GM12878 (cell line): ENCODE data around the gene PPT1.

Experiments used
- ATF7 ChIP-seq: fragments of 450-650 bp; IDR thresholded peaks from 2 replicates; pipeline ENCODE4 v1.6.1; 2016; ENCODE audit warnings: low read depth, mild to moderate bottlenecking
- CREM ChIP-seq: IDR thresholded peaks from 2 replicates; pipeline ENCODE4 v1.6.1; 2014; ENCODE audit warnings: antibody characterized with exemption, low read depth
- EGR1 ChIP-seq, 2 experiments: IDR thresholded peaks; 1 replicate in 1 of 2; 2 replicates in 1 of 2; pipeline ENCODE4 v1.6.1; 2011 to 2012; ENCODE audit warnings: low read depth in 2 of 2, low read length in 2 of 2, borderline replicate concordance in 1 of 2, mild to moderate bottlenecking in 1 of 2, moderate library complexity in 1 of 2
- FOXM1 ChIP-seq: IDR thresholded peaks from 2 replicates; pipeline ENCODE4 v1.6.1; 2012; ENCODE audit warnings: low read depth, mild to moderate bottlenecking, inconsistent platforms, low read length, moderate library complexity
- PML ChIP-seq: IDR thresholded peaks from 2 replicates; pipeline ENCODE4 v1.6.1; 2012; ENCODE audit warnings: low read length, inconsistent platforms
- POLR2A ChIP-seq: IDR thresholded peaks from 2 replicates; pipeline ENCODE4 v1.6.1; 2011; ENCODE audit warnings: low read depth, mild to moderate bottlenecking, low read length
- TAF1 ChIP-seq: IDR thresholded peaks from 2 replicates; pipeline ENCODE4 v1.6.1; 2011; ENCODE audit warnings: mild to moderate bottlenecking, low read depth, low read length, borderline replicate concordance
- TF ChIP-seq, protein P1 (sequence below): IDR thresholded peaks from 2 replicates; pipeline ENCODE4 v1.6.1; 2011; ENCODE audit warnings: borderline replicate concordance, low read depth, mild to moderate bottlenecking, moderate library complexity, mixed read lengths, low read length; ENCODE audit not compliant: insufficient read depth; ENCODE audit errors: extremely low read length
- TF ChIP-seq, protein P2 (sequence below), 3 experiments: IDR thresholded peaks in 2 of 3; conservative IDR thresholded peaks in 1 of 3; 2 replicates each; pipeline ENCODE4 v1.5.1; 2011; ENCODE audit warnings: low read depth in 3 of 3, low read length in 3 of 3, mild to moderate bottlenecking in 3 of 3, control low read depth in 2 of 3, moderate library complexity in 2 of 3, inconsistent platforms in 1 of 3, mixed read lengths in 1 of 3; ENCODE audit not compliant: control insufficient read depth in 2 of 3, insufficient read depth in 1 of 3; ENCODE audit errors: extremely low read depth in 1 of 3
- TF ChIP-seq, protein P3 (sequence below): fragments of 450-650 bp; formaldehyde crosslinking; IDR thresholded peaks from 2 replicates; pipeline ENCODE4 v1.5.0; 2022; ENCODE audit warnings: mild to moderate bottlenecking, missing genetic modification characterization
- TF ChIP-seq, protein P4 (sequence below): IDR thresholded peaks from 2 replicates; pipeline ENCODE4 v1.6.1; 2012; ENCODE audit warnings: improper control_type of control experiment, low read depth, low read length; ENCODE audit not compliant: insufficient replicate concordance
- TF ChIP-seq, protein P5 (sequence below): IDR thresholded peaks from 2 replicates; pipeline ENCODE4 v1.6.1; 2011; ENCODE audit warnings: mild to moderate bottlenecking, low read depth, low read length, moderate library complexity; ENCODE audit not compliant: insufficient replicate concordance
- TF ChIP-seq, protein P6 (sequence below): fragments of 450-650 bp; IDR thresholded peaks from 2 replicates; pipeline ENCODE4 v1.6.1; 2017; ENCODE audit warnings: mild to moderate bottlenecking, low read depth, inconsistent platforms; ENCODE audit not compliant: poor library complexity, severe bottlenecking
- TF ChIP-seq, protein P7 (sequence below): IDR thresholded peaks from 2 replicates; pipeline ENCODE4 v1.6.1; 2012; ENCODE audit warnings: low read depth, low read length, improper control_type of control experiment

DNA sequence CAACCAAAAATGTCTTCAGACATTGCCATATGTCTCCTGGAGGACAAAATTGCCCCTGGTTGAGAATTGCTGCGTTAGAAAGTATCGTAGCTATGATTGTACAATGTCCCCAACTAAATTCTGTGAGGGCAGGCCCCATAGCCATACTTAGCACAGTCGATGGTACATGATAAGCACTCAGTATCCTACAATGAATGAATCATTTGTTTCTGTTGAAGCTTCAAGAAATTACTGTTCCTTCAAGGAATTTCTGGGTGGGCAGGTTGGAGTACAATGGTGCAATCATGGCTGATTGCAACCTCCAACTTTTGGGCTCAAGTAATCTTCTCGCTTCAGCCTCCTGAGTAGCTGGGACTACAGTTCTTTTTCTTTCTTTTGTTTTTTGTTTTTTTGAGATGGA, 51.9 kb downstream of the PPT1 start:
- TF ChIP-seq EGR1 (IDR thresholded peaks at IDR 0.05; ENCODE audit: borderline replicate concordance in 1 of 2, low read depth in 2 of 2, low read length in 2 of 2): no peak
- TF ChIP-seq, protein P1, sequence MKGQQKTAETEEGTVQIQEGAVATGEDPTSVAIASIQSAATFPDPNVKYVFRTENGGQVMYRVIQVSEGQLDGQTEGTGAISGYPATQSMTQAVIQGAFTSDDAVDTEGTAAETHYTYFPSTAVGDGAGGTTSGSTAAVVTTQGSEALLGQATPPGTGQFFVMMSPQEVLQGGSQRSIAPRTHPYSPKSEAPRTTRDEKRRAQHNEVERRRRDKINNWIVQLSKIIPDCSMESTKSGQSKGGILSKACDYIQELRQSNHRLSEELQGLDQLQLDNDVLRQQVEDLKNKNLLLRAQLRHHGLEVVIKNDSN: no peak
- TF ChIP-seq, protein P2, sequence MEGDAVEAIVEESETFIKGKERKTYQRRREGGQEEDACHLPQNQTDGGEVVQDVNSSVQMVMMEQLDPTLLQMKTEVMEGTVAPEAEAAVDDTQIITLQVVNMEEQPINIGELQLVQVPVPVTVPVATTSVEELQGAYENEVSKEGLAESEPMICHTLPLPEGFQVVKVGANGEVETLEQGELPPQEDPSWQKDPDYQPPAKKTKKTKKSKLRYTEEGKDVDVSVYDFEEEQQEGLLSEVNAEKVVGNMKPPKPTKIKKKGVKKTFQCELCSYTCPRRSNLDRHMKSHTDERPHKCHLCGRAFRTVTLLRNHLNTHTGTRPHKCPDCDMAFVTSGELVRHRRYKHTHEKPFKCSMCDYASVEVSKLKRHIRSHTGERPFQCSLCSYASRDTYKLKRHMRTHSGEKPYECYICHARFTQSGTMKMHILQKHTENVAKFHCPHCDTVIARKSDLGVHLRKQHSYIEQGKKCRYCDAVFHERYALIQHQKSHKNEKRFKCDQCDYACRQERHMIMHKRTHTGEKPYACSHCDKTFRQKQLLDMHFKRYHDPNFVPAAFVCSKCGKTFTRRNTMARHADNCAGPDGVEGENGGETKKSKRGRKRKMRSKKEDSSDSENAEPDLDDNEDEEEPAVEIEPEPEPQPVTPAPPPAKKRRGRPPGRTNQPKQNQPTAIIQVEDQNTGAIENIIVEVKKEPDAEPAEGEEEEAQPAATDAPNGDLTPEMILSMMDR (IDR thresholded peaks at IDR 0.05 in 2 of 3, conservative IDR thresholded peaks at IDR 0.05 in 1 of 3; ENCODE audit: control insufficient read depth in 2 of 3, extremely low read depth in 1 of 3, insufficient read depth in 1 of 3, low read depth in 3 of 3, low read length in 3 of 3): no peak
- no peak for TF ChIP-seq ATF7
- TF ChIP-seq, protein P3, sequence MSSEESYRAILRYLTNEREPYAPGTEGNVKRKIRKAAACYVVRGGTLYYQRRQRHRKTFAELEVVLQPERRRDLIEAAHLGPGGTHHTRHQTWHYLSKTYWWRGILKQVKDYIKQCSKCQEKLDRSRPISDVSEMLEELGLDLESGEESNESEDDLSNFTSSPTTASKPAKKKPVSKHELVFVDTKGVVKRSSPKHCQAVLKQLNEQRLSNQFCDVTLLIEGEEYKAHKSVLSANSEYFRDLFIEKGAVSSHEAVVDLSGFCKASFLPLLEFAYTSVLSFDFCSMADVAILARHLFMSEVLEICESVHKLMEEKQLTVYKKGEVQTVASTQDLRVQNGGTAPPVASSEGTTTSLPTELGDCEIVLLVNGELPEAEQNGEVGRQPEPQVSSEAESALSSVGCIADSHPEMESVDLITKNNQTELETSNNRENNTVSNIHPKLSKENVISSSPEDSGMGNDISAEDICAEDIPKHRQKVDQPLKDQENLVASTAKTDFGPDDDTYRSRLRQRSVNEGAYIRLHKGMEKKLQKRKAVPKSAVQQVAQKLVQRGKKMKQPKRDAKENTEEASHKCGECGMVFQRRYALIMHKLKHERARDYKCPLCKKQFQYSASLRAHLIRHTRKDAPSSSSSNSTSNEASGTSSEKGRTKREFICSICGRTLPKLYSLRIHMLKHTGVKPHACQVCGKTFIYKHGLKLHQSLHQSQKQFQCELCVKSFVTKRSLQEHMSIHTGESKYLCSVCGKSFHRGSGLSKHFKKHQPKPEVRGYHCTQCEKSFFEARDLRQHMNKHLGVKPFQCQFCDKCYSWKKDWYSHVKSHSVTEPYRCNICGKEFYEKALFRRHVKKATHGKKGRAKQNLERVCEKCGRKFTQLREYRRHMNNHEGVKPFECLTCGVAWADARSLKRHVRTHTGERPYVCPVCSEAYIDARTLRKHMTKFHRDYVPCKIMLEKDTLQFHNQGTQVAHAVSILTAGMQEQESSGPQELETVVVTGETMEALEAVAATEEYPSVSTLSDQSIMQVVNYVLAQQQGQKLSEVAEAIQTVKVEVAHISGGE (CRISPR knock-in tag): no peak
- TF ChIP-seq PML: no peak
- TF ChIP-seq, protein P4, sequence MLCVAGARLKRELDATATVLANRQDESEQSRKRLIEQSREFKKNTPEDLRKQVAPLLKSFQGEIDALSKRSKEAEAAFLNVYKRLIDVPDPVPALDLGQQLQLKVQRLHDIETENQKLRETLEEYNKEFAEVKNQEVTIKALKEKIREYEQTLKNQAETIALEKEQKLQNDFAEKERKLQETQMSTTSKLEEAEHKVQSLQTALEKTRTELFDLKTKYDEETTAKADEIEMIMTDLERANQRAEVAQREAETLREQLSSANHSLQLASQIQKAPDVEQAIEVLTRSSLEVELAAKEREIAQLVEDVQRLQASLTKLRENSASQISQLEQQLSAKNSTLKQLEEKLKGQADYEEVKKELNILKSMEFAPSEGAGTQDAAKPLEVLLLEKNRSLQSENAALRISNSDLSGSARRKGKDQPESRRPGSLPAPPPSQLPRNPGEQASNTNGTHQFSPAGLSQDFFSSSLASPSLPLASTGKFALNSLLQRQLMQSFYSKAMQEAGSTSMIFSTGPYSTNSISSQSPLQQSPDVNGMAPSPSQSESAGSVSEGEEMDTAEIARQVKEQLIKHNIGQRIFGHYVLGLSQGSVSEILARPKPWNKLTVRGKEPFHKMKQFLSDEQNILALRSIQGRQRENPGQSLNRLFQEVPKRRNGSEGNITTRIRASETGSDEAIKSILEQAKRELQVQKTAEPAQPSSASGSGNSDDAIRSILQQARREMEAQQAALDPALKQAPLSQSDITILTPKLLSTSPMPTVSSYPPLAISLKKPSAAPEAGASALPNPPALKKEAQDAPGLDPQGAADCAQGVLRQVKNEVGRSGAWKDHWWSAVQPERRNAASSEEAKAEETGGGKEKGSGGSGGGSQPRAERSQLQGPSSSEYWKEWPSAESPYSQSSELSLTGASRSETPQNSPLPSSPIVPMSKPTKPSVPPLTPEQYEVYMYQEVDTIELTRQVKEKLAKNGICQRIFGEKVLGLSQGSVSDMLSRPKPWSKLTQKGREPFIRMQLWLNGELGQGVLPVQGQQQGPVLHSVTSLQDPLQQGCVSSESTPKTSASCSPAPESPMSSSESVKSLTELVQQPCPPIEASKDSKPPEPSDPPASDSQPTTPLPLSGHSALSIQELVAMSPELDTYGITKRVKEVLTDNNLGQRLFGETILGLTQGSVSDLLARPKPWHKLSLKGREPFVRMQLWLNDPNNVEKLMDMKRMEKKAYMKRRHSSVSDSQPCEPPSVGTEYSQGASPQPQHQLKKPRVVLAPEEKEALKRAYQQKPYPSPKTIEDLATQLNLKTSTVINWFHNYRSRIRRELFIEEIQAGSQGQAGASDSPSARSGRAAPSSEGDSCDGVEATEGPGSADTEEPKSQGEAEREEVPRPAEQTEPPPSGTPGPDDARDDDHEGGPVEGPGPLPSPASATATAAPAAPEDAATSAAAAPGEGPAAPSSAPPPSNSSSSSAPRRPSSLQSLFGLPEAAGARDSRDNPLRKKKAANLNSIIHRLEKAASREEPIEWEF: no peak
- TF ChIP-seq CREM: no peak
- no peak for TF ChIP-seq TAF1
- TF ChIP-seq, protein P5, sequence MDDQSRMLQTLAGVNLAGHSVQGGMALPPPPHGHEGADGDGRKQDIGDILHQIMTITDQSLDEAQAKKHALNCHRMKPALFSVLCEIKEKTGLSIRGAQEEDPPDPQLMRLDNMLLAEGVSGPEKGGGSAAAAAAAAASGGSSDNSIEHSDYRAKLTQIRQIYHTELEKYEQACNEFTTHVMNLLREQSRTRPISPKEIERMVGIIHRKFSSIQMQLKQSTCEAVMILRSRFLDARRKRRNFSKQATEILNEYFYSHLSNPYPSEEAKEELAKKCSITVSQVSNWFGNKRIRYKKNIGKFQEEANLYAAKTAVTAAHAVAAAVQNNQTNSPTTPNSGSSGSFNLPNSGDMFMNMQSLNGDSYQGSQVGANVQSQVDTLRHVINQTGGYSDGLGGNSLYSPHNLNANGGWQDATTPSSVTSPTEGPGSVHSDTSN: no peak
- TF ChIP-seq, protein P6, sequence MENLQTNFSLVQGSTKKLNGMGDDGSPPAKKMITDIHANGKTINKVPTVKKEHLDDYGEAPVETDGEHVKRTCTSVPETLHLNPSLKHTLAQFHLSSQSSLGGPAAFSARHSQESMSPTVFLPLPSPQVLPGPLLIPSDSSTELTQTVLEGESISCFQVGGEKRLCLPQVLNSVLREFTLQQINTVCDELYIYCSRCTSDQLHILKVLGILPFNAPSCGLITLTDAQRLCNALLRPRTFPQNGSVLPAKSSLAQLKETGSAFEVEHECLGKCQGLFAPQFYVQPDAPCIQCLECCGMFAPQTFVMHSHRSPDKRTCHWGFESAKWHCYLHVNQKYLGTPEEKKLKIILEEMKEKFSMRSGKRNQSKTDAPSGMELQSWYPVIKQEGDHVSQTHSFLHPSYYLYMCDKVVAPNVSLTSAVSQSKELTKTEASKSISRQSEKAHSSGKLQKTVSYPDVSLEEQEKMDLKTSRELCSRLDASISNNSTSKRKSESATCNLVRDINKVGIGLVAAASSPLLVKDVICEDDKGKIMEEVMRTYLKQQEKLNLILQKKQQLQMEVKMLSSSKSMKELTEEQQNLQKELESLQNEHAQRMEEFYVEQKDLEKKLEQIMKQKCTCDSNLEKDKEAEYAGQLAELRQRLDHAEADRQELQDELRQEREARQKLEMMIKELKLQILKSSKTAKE: no peak
- TF ChIP-seq FOXM1: no peak
- TF ChIP-seq POLR2A: no peak
- TF ChIP-seq, protein P7, sequence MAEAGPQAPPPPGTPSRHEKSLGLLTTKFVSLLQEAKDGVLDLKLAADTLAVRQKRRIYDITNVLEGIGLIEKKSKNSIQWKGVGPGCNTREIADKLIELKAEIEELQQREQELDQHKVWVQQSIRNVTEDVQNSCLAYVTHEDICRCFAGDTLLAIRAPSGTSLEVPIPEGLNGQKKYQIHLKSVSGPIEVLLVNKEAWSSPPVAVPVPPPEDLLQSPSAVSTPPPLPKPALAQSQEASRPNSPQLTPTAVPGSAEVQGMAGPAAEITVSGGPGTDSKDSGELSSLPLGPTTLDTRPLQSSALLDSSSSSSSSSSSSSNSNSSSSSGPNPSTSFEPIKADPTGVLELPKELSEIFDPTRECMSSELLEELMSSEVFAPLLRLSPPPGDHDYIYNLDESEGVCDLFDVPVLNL: no peak
